ENCODE results near the gene HS3ST4.

HS3ST4 gene

GRCh38 chr16:25691519-25692091, at the start of gene HS3ST4:
Gene HS3ST4 (plus strand): TSS chr16:25691959.
- no peak for DNase-seq

GRCh38 chr16:25643633-25644032, 48.1 kb upstream of the HS3ST4 start:
- no peak for DNase-seq

- DNase-seq = no peak
Measured at GRCh38 chr16:25656639-25657038, 35.1 kb upstream of the HS3ST4 start.

GRCh38 chr16:25676820-25677219, 14.9 kb upstream of the HS3ST4 start:
- DNase-seq = no peak

- no peak for DNase-seq
Measured at GRCh38 chr16:25679511-25679910, 12.2 kb upstream of the HS3ST4 start.

GRCh38 chr16:25689137-25689836, 2.5 kb upstream of the HS3ST4 start:
- DNase-seq = no peak

- DNase-seq = no peak
Measured at GRCh38 chr16:25690552-25691143, 1.1 kb upstream of the HS3ST4 start.

- DNase-seq = no peak
Measured at GRCh38 chr16:25692351-25692741, 587 bp downstream of the HS3ST4 start.

- no peak for DNase-seq
Measured at GRCh38 chr16:25692742-25693508, 1.2 kb downstream of the HS3ST4 start.

- DNase-seq = no peak
Measured at GRCh38 chr16:25693631-25694030, 1.9 kb downstream of the HS3ST4 start.

- no peak for DNase-seq
Measured at GRCh38 chr16:25699069-25699468, 7.3 kb downstream of the HS3ST4 start.

- no peak for DNase-seq
Measured at GRCh38 chr16:25700547-25700946, 8.8 kb downstream of the HS3ST4 start.

GRCh38 chr16:25707553-25707952, 15.8 kb downstream of the HS3ST4 start:
- DNase-seq = no peak

- DNase-seq = peak in 1 of 2 donors; percentile 2
Measured at GRCh38 chr16:25707982-25708583, 16.3 kb downstream of the HS3ST4 start.

- DNase-seq = no peak
Measured at GRCh38 chr16:25709213-25709612, 17.5 kb downstream of the HS3ST4 start.

GRCh38 chr16:25713785-25714570, 22.2 kb downstream of the HS3ST4 start:
- no peak for DNase-seq

GRCh38 chr16:25716186-25716585, 24.4 kb downstream of the HS3ST4 start:
- DNase-seq = no peak

GRCh38 chr16:25721439-25721838, 29.7 kb downstream of the HS3ST4 start:
- no peak for DNase-seq

GRCh38 chr16:25726430-25727098, 34.8 kb downstream of the HS3ST4 start:
- DNase-seq = no peak

GRCh38 chr16:25729188-25729915, 37.6 kb downstream of the HS3ST4 start:
- DNase-seq = no peak

- DNase-seq = no peak
Measured at GRCh38 chr16:25730396-25730795, 38.6 kb downstream of the HS3ST4 start.

All from CD4-positive, alpha-beta T cell treated with Interleukin-1 beta for 1 hour (primary cell).